ENCODE data around the gene TMEM219. TPM values are rescaled to one million over a fixed set of nuclear protein-coding genes. Genes with fewer than 3 reads are reported as not detected.

The TMEM219 gene
- polyA plus RNA-seq, 3 donors: 106 to 123 (median 113) TPM

GRCh38 chr16:29992344-29992967 is 30.6 kb downstream of the TMEM219 start:
- DNase-seq: peak; percentile 59

GRCh38 chr16:29993191-29993902 is 31.5 kb downstream of the TMEM219 start:
- no peak for DNase-seq

GRCh38 chr16:29993903-29994599 is 32.2 kb downstream of the TMEM219 start:
- no peak for DNase-seq

- DNase-seq: no peak
Observed at GRCh38 chr16:29994600-29995323, 32.9 kb downstream of the TMEM219 start.

DNA sequence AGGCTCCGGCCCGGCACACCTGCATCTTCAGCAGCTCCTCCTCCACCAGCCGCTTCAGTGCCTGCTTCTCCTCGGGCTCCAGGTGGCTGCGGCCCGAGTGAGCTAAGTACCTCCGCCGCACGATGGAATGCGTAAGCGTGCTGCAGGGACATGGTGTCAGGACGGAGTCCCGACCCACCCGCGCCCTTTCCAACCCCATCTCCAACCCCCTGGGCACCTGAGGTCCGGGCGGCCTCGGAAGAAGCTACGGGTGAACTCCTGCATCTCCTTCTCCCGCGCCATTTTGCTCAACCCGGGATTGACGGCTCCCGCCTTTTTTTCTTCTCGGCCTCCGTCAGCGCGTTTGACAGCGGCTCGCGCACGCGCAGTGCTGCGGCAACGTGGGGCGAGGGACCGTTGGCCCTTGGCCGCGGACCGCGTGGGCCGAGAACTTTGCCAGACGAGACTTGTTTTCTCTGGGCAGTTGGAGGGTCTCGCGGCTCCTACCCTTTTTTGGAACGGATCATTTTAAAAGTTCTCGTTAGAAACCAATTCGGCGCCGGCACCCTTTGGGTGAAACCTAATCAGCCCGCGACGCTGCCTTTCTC is 33.5 kb downstream of the TMEM219 start, which contains the start of gene HIRIP3:
HIRIP3 (minus strand) TSS at position 294 of the 587 bp plus-strand sequence; CDS start at position 282, 12 bp downstream.
- peak; percentile 86 for DNase-seq

- peak; percentile 97 for DNase-seq
Observed at GRCh38 chr16:29995911-29996765, 34.3 kb downstream of the TMEM219 start, which contains the start of gene INO80E. Gene INO80E, plus strand, starts transcription at chr16:29996241. Its CDS starts 70 bp downstream, at chr16:29996311.

DNA sequence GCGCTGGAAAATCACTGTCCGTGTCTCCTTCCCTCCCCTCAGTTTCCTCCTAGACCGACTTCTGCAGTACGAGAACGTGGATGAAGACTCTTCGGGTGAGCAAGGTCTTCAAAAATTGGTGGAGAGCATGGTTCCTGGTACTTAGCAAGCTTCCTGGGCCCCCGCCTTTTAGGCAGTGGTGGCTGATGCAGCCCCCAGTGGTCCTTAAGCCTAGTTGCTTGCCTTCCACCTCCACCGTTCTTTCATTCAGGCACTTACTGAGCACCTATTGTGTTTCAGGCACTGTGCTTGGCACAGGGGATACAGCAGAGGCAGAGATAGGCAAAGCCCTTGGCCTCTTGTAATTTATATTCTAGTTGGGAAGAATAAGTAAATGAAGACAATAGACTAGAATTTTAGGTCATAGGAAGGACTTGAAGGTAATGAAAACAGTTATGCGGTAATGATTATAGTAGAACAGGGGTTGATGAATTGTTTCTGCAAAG is 34.9 kb downstream of the TMEM219 start:
- no peak for DNase-seq

DNA sequence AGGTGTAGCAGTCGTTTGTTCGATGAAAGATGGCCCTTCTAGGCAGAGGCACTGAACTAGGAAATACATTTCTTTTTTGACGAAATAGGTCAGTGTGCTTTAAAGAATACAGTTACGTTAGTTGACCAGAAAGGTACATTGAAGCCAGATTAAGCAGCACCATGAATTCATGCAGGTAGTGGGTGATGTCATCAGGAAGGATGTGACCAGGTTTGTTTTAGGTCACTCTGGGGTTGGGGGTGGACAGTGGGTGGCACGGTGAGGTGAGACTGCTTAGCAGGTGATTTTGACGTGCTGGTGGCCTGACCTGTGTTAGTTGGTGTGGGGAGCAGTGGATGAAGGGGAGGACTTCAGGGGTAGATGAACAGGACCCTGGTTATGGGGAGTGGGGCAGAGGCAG is 37.7 kb downstream of the TMEM219 start:
- no peak for DNase-seq

GRCh38 chr16:30000735-30001631 is 39.1 kb downstream of the TMEM219 start:
- DNase-seq: no peak

- no peak for DNase-seq
Observed at GRCh38 chr16:30002614-30003346, 40.9 kb downstream of the TMEM219 start.

DNA sequence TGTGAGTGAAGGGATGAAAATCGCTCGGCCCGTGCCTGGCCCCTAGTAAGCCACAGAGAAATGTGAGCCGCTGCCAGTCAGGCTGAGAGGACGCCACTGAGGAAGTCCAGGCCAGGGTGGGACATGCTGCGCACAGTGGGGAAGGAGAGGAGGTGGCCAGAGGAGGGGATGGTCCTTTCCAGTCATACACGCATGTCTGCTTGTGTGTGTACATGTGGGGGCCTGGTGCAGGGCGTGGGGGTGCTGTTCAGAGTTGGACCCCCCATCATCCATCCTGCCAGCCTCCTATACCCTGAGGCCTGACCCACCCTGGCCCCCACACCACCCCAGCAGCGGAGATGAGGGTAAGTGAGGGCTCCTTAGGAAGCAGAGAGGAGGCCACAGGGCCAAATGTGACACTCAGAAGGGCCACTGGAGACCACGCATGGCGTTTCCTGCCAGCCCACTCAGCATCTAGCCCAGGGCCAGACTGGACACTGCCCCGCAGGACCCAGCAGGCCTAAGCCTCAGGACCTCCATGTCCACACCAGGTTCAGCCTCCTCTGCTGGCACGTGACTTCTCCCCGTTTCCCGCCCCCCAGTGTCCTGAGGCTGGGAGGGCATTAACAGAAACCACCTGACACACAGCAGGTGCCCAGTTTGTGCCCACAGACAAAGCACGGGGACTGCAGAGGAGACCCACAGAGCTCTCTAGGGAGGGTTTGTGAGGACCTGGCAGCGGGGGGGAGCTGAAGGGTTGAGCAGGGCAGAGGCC is 42.0 kb downstream of the TMEM219 start:
- DNase-seq: no peak

DNA sequence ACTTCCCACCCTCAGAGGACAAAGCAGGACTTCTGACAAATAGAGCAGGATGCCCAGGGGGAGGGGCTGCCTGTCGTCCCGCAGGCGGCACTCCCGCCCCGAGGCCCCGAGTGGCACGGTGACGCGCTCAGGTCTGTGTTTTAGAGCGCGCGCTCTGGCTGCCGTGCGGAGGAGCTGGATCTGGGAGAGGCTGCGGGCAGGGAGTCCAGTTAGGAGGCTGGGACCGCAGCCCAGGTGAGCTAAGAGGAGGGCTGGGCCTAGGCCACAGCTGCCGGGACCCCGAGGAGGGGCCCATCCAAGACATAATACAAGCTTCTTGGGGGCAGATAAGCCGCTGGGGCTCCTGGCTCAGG is 42.5 kb downstream of the TMEM219 start:
- no peak for DNase-seq

- no peak for DNase-seq
Observed at GRCh38 chr16:30004811-30005242, 42.9 kb downstream of the TMEM219 start.

DNA sequence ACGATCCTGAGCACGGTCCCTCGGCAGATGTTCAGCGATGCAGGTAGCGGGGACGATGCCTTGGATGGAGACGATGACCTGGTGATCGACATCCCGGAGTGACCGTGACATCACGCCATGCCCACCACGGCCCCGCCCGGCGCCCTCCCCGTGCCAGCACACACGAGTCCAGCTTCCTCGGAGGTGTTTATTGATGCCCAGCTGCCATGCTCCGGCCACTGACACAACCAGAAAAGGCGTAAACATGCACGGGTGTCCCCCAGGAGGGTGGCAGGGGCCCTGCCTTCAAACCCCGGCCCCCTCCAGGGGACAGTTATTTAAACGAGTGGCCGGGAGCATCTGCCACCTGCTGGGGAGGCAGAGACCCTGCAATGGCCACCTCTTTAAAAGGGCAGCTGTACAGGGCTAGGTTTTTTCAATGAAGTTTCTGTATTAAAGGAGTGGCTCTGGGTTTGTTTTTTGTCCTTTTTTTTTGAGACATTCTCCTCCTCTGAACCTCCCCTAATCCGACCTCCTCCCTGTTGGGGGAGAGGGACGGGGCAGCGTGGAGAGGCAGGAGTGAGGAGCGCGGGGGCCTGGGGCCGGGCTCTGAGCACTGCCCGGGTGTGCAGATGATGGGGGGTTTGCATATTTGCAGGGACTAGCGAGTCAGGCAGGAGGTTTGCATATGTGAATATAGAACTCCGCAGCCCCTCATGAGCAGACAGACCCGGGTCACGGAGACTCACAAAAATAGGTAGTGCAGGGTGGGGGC is 43.6 kb downstream of the TMEM219 start:
- no peak for DNase-seq

DNA sequence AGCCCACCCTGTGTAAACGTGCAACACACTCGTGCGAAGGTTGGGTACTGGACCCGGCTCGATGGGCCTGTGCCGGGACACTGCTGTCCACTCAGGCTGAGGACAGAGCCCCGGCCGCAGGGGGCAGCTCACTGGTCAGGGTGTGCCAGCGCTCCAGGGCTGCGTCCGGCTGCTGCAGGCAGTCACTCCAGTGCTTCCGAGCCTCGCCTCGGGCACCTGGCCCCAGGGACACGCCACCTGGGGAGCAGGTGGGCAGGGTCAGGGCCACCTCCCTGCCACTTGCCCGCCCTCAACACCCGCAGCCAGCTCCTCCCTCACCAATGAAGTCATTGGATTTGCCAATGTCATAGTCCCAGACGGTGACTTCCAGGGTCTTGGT is 44.2 kb downstream of the TMEM219 start:
- no peak for DNase-seq

DNA sequence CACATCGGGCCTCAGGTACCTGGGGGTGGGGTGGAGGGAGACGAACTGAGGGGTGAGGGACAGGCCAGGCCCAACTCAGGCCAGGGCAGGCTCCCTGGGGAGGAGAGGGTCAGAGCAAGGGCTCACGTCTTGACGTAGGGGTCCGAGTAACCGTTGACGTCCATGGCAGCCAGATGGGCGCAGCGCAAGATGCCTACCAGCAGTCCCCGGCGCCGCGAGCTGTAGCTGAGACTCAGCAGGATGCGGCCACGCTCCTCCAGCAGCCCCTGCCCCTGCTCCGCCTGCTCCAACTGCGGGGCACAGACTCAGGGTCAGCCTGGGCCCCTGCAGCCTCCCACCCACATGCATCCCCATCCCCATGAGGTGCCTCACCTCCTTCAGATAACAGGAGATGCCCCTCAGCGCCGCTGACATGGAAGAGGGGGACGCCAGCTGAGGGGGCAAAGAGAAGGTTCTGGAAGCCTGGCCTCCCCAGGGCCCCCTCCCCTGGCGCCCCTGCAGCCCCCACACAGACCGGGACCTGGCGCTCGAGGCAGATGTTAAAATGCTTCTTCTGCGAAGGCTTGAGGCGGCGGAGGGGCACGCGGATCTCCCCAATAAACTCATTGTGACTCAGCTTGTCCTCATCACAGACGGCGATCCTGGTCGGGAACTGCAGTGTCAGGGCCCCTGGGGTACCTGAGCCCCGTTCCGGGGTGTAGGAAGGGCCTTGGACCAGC is 44.9 kb downstream of the TMEM219 start:
- DNase-seq: no peak
